GM23338 (cell line): Measurements from ENCODE around the gene MAPRE3. TPM values are rescaled to one million over a fixed set of nuclear protein-coding genes. Genes with fewer than 3 reads are reported as not detected.

ENCODE experiments used
- ATAC-seq: fragments of 200-7000 bp; cut with Tn5 transposase; 3 replicates; pipeline ENCODE4 v1.9.1; 2020
- DNase-seq: peaks from one replicate; pipeline ENCODE4 v3.0.0-alpha.2; 2015; ENCODE audit warnings: low spot score
- H2AFZ ChIP-seq: fragments of 200-600 bp; sonication (generic); 2 replicates; pipeline ENCODE4 v1.8.0; 2016; ENCODE audit warnings: antibody characterized with exemption, mild to moderate bottlenecking, moderate library complexity
- H3F3A ChIP-seq: fragments of 200-600 bp; sonication (generic); replicated peaks from 2 replicates; pipeline ENCODE4 v1.8.0; 2017; ENCODE audit warnings: antibody characterized with exemption, mixed run types, low read depth
- H3K27ac ChIP-seq: fragments of 200-600 bp; sonication (generic); 2 replicates; pipeline ENCODE4 v1.6.1; 2016; ENCODE audit warnings: low read depth
- H3K27me3 ChIP-seq: fragments of 200-600 bp; sonication (generic); 2 replicates; pipeline ENCODE4 v1.8.0; 2016; ENCODE audit warnings: mild to moderate bottlenecking, mixed run types, moderate library complexity; ENCODE audit not compliant: insufficient read depth
- H3K36me3 ChIP-seq: fragments of 200-600 bp; sonication (generic); 2 replicates; pipeline ENCODE4 v1.8.0; 2016; ENCODE audit warnings: mild to moderate bottlenecking; ENCODE audit not compliant: insufficient read depth
- H3K4me1 ChIP-seq: fragments of 200-600 bp; sonication (generic); 2 replicates; pipeline ENCODE4 v1.8.0; 2016; ENCODE audit warnings: mild to moderate bottlenecking, moderate library complexity; ENCODE audit not compliant: insufficient read depth
- H3K4me2 ChIP-seq: fragments of 200-600 bp; sonication (generic); 2 replicates; pipeline ENCODE4 v1.7.1; 2017; ENCODE audit warnings: mixed run types
- H3K4me3 ChIP-seq: fragments of 200-600 bp; sonication (generic); 2 replicates; pipeline ENCODE4 v1.6.1; 2016; ENCODE audit warnings: mixed run types
- H3K79me2 ChIP-seq: fragments of 200-600 bp; sonication (generic); replicated peaks from 2 replicates; pipeline ENCODE4 v1.8.0; 2017; ENCODE audit warnings: mild to moderate bottlenecking; ENCODE audit not compliant: insufficient read depth
- H3K9me2 ChIP-seq: fragments of 200-600 bp; sonication (generic); 2 replicates; pipeline ENCODE4 v1.8.0; 2017; ENCODE audit not compliant: insufficient read depth
- H4K20me1 ChIP-seq: fragments of 200-600 bp; sonication (generic); replicated peaks from 2 replicates; pipeline ENCODE4 v1.8.0; 2017; ENCODE audit warnings: mild to moderate bottlenecking; ENCODE audit not compliant: insufficient read depth
- H3K27ac Mint-ChIP-seq: 2 replicates; pipeline ENCODE4 v1.8.0; 2020; ENCODE audit warnings: inconsistent platforms, mild to moderate bottlenecking, moderate library complexity, mixed read lengths
- H3K27me3 Mint-ChIP-seq: 3 replicates; pipeline ENCODE4 v1.8.0; 2022; ENCODE audit warnings: low read depth, mild to moderate bottlenecking, moderate library complexity, mixed read lengths, inconsistent platforms; ENCODE audit not compliant: insufficient read depth, poor library complexity
- H3K36me3 Mint-ChIP-seq: 3 replicates; pipeline ENCODE4 v1.8.0; 2021; ENCODE audit warnings: low read depth, mild to moderate bottlenecking, inconsistent platforms, moderate library complexity, mixed read lengths
- H3K4me1 Mint-ChIP-seq: 3 replicates; pipeline ENCODE4 v1.8.0; 2020; ENCODE audit warnings: mild to moderate bottlenecking, inconsistent platforms, mixed read lengths
- H3K4me3 Mint-ChIP-seq: 3 replicates; pipeline ENCODE4 v1.8.0; 2021; ENCODE audit warnings: moderate library complexity, mild to moderate bottlenecking, inconsistent platforms, mixed read lengths
- H3K9me3 Mint-ChIP-seq: 3 replicates; pipeline ENCODE4 v1.8.0; 2020; ENCODE audit warnings: moderate library complexity, mild to moderate bottlenecking, inconsistent platforms, mixed read lengths
- CREB1 ChIP-seq: fragments of 250-450 bp; sonication (Bioruptor Pico); IDR thresholded peaks from 2 replicates; pipeline ENCODE4 v1.5.0; 2020; ENCODE audit warnings: low read depth, mild to moderate bottlenecking, moderate library complexity
- ETS1 ChIP-seq: IDR thresholded peaks from 2 replicates; pipeline ENCODE4 v1.6.1; 2016; ENCODE audit warnings: antibody characterized with exemption
- NANOG ChIP-seq: IDR thresholded peaks from 2 replicates; pipeline ENCODE4 v1.6.1; 2016; ENCODE audit warnings: antibody characterized with exemption, borderline replicate concordance
- POLR2AphosphoS5 ChIP-seq: IDR thresholded peaks from 2 replicates; pipeline ENCODE4 v1.6.1; 2016; ENCODE audit warnings: antibody characterized with exemption, low read depth
- REST ChIP-seq: IDR thresholded peaks from one replicate; pipeline ENCODE4 v1.6.1; 2018; ENCODE audit warnings: antibody characterized with exemption; ENCODE audit not compliant: unreplicated experiment
- ZNF114 ChIP-seq: fragments of 250-450 bp; sonication (Bioruptor Pico); IDR thresholded peaks from 2 replicates; pipeline ENCODE4 v1.5.0; 2020; ENCODE audit warnings: mild to moderate bottlenecking, moderate library complexity
- ZNF331 ChIP-seq: fragments of 250-450 bp; sonication (Bioruptor Pico); IDR thresholded peaks from 2 replicates; pipeline ENCODE4 v1.5.0; 2020; ENCODE audit warnings: low read depth, mild to moderate bottlenecking, moderate library complexity
- polyA plus RNA-seq: library from polyadenylated mRNA; unstranded; fragments of >200 nt; fragmentation: Nextera tagmentation; extraction: Ambion mirVana; gene quantifications from 2 replicates; pipeline ENCODE4 v1.2.1, GENCODE V29; 2016
- total RNA-seq: library from RNA; depleted of rRNA; stranded (reverse); fragments of >200 nt; shearing (Covaris generic); gene quantifications from 2 replicates; pipeline ENCODE4 v1.2.3, GENCODE V29; 2014

The MAPRE3 gene
- total and polyA plus RNA-seq, 2 experiments from 2014 or later = 3.3 to 4.5 TPM

GRCh38 chr2:27038012-27038411, 67.6 kb downstream of the MAPRE3 start:
- peaks cover 7% of the 10 kb centered on the region for H3K27me3 Mint-ChIP-seq
- H3K36me3 ChIP-seq = peaks cover 17% of the 10 kb centered on the region; the same call in 1 of the 2 replicates

More at GRCh38 chr2:27038012-27038411, 67.6 kb downstream of the MAPRE3 start:
- H3K4me1 Mint-ChIP-seq = peaks cover 11% of the 10 kb centered on the region
- no peak overlapping the region for H2AFZ ChIP-seq
- no peaks in the 10 kb centered on the region for H3K27me3 ChIP-seq
- H3K4me3 ChIP-seq = no peak overlapping the region
- H3K4me2 ChIP-seq = no peak overlapping the region
- H3K9me3 Mint-ChIP-seq = no peaks in the 10 kb centered on the region
- peaks cover 55% of the 10 kb centered on the region for H3K36me3 Mint-ChIP-seq
- H4K20me1 ChIP-seq = no peaks in the 10 kb centered on the region
- no peaks in the 10 kb centered on the region for H3F3A ChIP-seq
- H3K27ac ChIP-seq = no peak overlapping the region
- no peak overlapping the region for H3K27ac Mint-ChIP-seq
- TF ChIP-seq POLR2AphosphoS5 (no peak), ZNF331 (CRISPR knock-in tag) (no peak), REST (no peak), ZNF114 (no peak), ETS1 (no peak), NANOG (no peak), CREB1 (CRISPR knock-in tag) (no peak)
- H3K4me1 ChIP-seq = peaks cover 5% of the 10 kb centered on the region; the same call in 1 of the 2 replicates
- no peak overlapping the region for H3K4me3 Mint-ChIP-seq
- peaks cover 13% of the 10 kb centered on the region for H3K79me2 ChIP-seq
- DNase-seq (no peak), ATAC-seq (no peak)
- H3K9me2 ChIP-seq = no peaks in the 10 kb centered on the region
